H1 (cell line): ENCODE results near the gene EPB41L5. TPM values are rescaled to one million over a fixed set of nuclear protein-coding genes. Genes with fewer than 3 reads are reported as not detected.
A peak's percentile ranks its signal among the peaks of the same experiment; 100 is the strongest.

Experiments used
- ATF2 ChIP-seq: IDR thresholded peaks from 2 replicates; pipeline ENCODE4 v1.6.1; 2012; ENCODE audit warnings: low read length, inconsistent platforms
- BCL11A ChIP-seq, 2 experiments: IDR thresholded peaks; one replicate each; pipeline ENCODE4 v1.6.1; 2011; ENCODE audit warnings: low read depth in 2 of 2, low read length in 2 of 2, mild to moderate bottlenecking in 2 of 2
- CREB1 ChIP-seq: IDR thresholded peaks from 2 replicates; pipeline ENCODE4 v1.6.1; 2012; ENCODE audit warnings: inconsistent platforms
- HDAC6 ChIP-seq: IDR thresholded peaks from one replicate; pipeline ENCODE4 v1.7.1; 2012; ENCODE audit warnings: low read depth, mild to moderate bottlenecking, inconsistent platforms, low read length, moderate library complexity
- MAX ChIP-seq: IDR thresholded peaks from 2 replicates; pipeline ENCODE4 v1.6.1; 2012; ENCODE audit warnings: inconsistent platforms
- NRF1 ChIP-seq: IDR thresholded peaks from 2 replicates; pipeline ENCODE4 v1.6.1; 2011; ENCODE audit warnings: mild to moderate bottlenecking, low read depth, low read length, improper control_type of control experiment
- POU5F1 ChIP-seq: IDR thresholded peaks from 2 replicates; pipeline ENCODE4 v1.6.1; 2011; ENCODE audit warnings: low read depth, mild to moderate bottlenecking, low read length, moderate library complexity
- TEAD4 ChIP-seq: IDR thresholded peaks from 2 replicates; pipeline ENCODE4 v1.6.1; 2012; ENCODE audit warnings: low read depth, low read length, inconsistent platforms, mixed read lengths
- polyA plus RNA-seq, 7 experiments: library from polyadenylated mRNA; depleted of rRNA in 3 of 7; stranded (reverse) in 5 of 7; unstranded in 2 of 7; fragments of >200 nt in 5 of 7; fragments of 200-250 nt in 2 of 7; gene quantifications; 1 replicate in 5 of 7; 2 replicates in 1 of 7; 4 replicates in 1 of 7; pipeline versions ENCODE4 v1.2.1 to v1.2.3, GENCODE V29; 2011 to 2013; ENCODE audit warnings: missing spikeins in 2 of 7, mixed read lengths in 2 of 7
- total RNA-seq: library from RNA; stranded (reverse); fragmentation: NEBNext Ultra II Directional; extraction: Animal tissue kit (Norgen Biotek cat#: 25700); gene quantifications from 2 replicates; pipeline ENCODE4 v1.2.1, GENCODE V29; 2021

Gene EPB41L5
- total and polyA plus RNA-seq, 2 of the 8 experiments (the other 6 are each of a cell fraction or from before 2014, with no cell fraction given), result 13.5 to 32.3 TPM

- TF ChIP-seq ATF2, result no peak
- no peak for TF ChIP-seq BCL11A (IDR thresholded peaks at IDR 0.05; ENCODE audit: low read depth in 2 of 2, low read length in 2 of 2)
- no peak for TF ChIP-seq TEAD4
- peak; percentile 99 for TF ChIP-seq MAX
- no peak for TF ChIP-seq POU5F1
- TF ChIP-seq NRF1, result no peak
- no peak; the same call in 1 of the 2 replicates for TF ChIP-seq CREB1
- no peak for TF ChIP-seq HDAC6
Observed at GRCh38 chr2:120223034-120223912, 210.4 kb downstream of the EPB41L5 start, which contains the start of gene TMEM185B (continued).
